ENCODE results near the gene GMNN.

GMNN gene

GRCh38 chr6:24780206-24780605 lies 5.5 kb downstream of the GMNN start:
- H3K4me1 ChIP-seq (ENCODE audit: control insufficient read depth, insufficient read depth, low read length) = peaks cover 11% of the 10 kb centered on the region
- CTCF ChIA-PET = interaction anchor here (0.7 to 1.5 kb wide), 2 partner anchors 75 to 497 kb away, joined by 3 to 4 read pairs; no protein-coding TSS in a partner anchor
- POLR2A ChIA-PET = interaction anchor here (0.9 kb wide), 1 partner anchor 133 kb away, joined by 3 read pairs; no protein-coding TSS in a partner anchor
- no peaks in the 10 kb centered on the region for H3K9me3 ChIP-seq (ENCODE audit: control insufficient read depth, insufficient read depth, low read depth, low read length)
- no peak overlapping the region for H3K4me3 ChIP-seq (ENCODE audit: low read depth, low read length)
- TF ChIP-seq ZNF2 (tag by site-specific recombination; IDR thresholded peaks at IDR 0.05) (no peak), ZNF561 (tag by site-specific recombination; IDR thresholded peaks at IDR 0.05; ENCODE audit: borderline replicate concordance) (no peak), ZNF223 (tag by site-specific recombination; IDR thresholded peaks at IDR 0.05) (no peak), HOXD13 (CRISPR knock-in tag; IDR thresholded peaks at IDR 0.05; ENCODE audit: borderline replicate concordance) (no peak), ZNF391 (tag by site-specific recombination; IDR thresholded peaks at IDR 0.05; ENCODE audit: borderline replicate concordance, low read depth) (no peak), OVOL3 (tag by site-specific recombination; IDR thresholded peaks at IDR 0.05) (no peak), ZNF610 (tag by site-specific recombination; IDR thresholded peaks at IDR 0.05; ENCODE audit: borderline replicate concordance) (no peak), HOXA7 (CRISPR knock-in tag; IDR thresholded peaks at IDR 0.05; ENCODE audit: borderline replicate concordance) (no peak), ZNF148 (tag by site-specific recombination; IDR thresholded peaks at IDR 0.05; ENCODE audit: borderline replicate concordance) (no peak), ZNF530 (tag by site-specific recombination; IDR thresholded peaks at IDR 0.05; ENCODE audit: low read depth) (no peak), ZBTB17 (tag by site-specific recombination; IDR thresholded peaks at IDR 0.05) (no peak), ZBTB44 (tag by site-specific recombination; IDR thresholded peaks at IDR 0.05) (no peak), ZSCAN4 (tag by site-specific recombination; IDR thresholded peaks at IDR 0.05) (no peak), ZNF629 (tag by site-specific recombination; IDR thresholded peaks at IDR 0.05) (no peak), ZNF140 (tag by site-specific recombination; IDR thresholded peaks at IDR 0.05) (no peak), ZNF266 (tag by site-specific recombination; IDR thresholded peaks at IDR 0.05; ENCODE audit: low read depth) (no peak)
- TF ChIP-seq, protein P1, sequence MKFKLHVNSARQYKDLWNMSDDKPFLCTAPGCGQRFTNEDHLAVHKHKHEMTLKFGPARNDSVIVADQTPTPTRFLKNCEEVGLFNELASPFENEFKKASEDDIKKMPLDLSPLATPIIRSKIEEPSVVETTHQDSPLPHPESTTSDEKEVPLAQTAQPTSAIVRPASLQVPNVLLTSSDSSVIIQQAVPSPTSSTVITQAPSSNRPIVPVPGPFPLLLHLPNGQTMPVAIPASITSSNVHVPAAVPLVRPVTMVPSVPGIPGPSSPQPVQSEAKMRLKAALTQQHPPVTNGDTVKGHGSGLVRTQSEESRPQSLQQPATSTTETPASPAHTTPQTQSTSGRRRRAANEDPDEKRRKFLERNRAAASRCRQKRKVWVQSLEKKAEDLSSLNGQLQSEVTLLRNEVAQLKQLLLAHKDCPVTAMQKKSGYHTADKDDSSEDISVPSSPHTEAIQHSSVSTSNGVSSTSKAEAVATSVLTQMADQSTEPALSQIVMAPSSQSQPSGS (tag by site-specific recombination; IDR thresholded peaks at IDR 0.05; ENCODE audit: low read depth) = no peak
- TF ChIP-seq, protein P2, sequence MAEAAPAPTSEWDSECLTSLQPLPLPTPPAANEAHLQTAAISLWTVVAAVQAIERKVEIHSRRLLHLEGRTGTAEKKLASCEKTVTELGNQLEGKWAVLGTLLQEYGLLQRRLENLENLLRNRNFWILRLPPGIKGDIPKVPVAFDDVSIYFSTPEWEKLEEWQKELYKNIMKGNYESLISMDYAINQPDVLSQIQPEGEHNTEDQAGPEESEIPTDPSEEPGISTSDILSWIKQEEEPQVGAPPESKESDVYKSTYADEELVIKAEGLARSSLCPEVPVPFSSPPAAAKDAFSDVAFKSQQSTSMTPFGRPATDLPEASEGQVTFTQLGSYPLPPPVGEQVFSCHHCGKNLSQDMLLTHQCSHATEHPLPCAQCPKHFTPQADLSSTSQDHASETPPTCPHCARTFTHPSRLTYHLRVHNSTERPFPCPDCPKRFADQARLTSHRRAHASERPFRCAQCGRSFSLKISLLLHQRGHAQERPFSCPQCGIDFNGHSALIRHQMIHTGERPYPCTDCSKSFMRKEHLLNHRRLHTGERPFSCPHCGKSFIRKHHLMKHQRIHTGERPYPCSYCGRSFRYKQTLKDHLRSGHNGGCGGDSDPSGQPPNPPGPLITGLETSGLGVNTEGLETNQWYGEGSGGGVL (tag by site-specific recombination; IDR thresholded peaks at IDR 0.05) = no peak
- TF ChIP-seq, protein P3, sequence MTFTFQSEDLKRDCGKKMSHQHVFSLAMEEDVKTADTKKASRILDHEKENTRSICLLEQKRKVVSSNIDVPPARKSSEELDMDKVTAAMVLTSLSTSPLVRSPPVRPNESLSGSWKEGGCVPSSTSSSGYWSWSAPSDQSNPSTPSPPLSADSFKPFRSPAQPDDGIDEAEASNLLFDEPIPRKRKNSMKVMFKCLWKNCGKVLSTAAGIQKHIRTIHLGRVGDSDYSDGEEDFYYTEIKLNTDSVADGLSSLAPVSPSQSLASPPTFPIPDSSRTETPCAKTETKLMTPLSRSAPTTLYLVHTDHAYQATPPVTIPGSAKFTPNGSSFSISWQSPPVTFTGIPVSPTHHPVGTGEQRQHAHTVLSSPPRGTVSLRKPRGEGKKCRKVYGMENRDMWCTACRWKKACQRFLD (tag by site-specific recombination; IDR thresholded peaks at IDR 0.05) = no peak
- H3K36me3 ChIP-seq (ENCODE audit: control insufficient read depth in 2 of 2, insufficient read depth in 1 of 2, low read length in 2 of 2) = peaks cover 45 to 80% of the 10 kb centered on the region in 2 experiments
- no peak overlapping the region for H3K27ac ChIP-seq (ENCODE audit: extremely low read depth, low read depth, low read length)
